IMR-90 (cell line): Measurements from ENCODE around the gene LRP1B. TPM values are rescaled to one million over a fixed set of nuclear protein-coding genes. Genes with fewer than 3 reads are reported as not detected.

ENCODE experiments used
- ATAC-seq: fragments of 200-7000 bp; cut with Tn5 transposase; 2 replicates; pipeline ENCODE4 v1.9.1; 2020; ENCODE audit warnings: low read depth, mild to moderate bottlenecking, moderate library complexity
- BruUV-seq: library from RNA; stranded (reverse); fragments of 400-500 nt; replicated peaks from 2 replicates; lab custom pipeline; 2021; lab: Mats Ljungman, UMichigan
- CTCF ChIA-PET: fragments of 300-600 bp; formaldehyde crosslinking; extraction: SDS; loops from one replicate; lab custom pipeline; 2021; ENCODE audit warnings: antibody characterized with exemption; lab: Yijun Ruan, JAX
- POLR2A ChIA-PET: fragments of 300-600 bp; sonication (Branson Sonifier 250); formaldehyde crosslinking; loops from one replicate; lab custom pipeline; 2022; ENCODE audit warnings: antibody characterized with exemption; ENCODE audit not compliant: unreplicated experiment; lab: Charles Lee
- DNase-seq: peaks from one replicate; pipeline ENCODE4 v3.0.0; 2013
- H2AFZ ChIP-seq: replicated peaks from 2 replicates; pipeline ENCODE3; 2013; ENCODE audit warnings: low read length, mild to moderate bottlenecking; ENCODE audit not compliant: poor library complexity
- H2AK5ac ChIP-seq: 2 replicates; pipeline ENCODE4 v1.6.1; 2013; ENCODE audit warnings: low read depth, low read length, inconsistent platforms
- H2AK9ac ChIP-seq: replicated peaks from 2 replicates; pipeline ENCODE3; 2013; ENCODE audit warnings: mild to moderate bottlenecking, low read depth, low read length, moderate library complexity; ENCODE audit not compliant: poor library complexity
- H2BK120ac ChIP-seq: 2 replicates; pipeline ENCODE4 v1.6.1; 2013; ENCODE audit warnings: low read depth, low read length, inconsistent platforms
- H2BK15ac ChIP-seq: 3 replicates; pipeline ENCODE4 v1.6.1; 2013; ENCODE audit warnings: low read depth, low read length, inconsistent platforms
- H2BK20ac ChIP-seq: 2 replicates; pipeline ENCODE4 v1.6.1; 2013; ENCODE audit warnings: low read depth, mild to moderate bottlenecking, inconsistent platforms, low read length, moderate library complexity
- H2BK5ac ChIP-seq: 2 replicates; pipeline ENCODE4 v1.6.1; 2013; ENCODE audit warnings: mild to moderate bottlenecking, low read depth, low read length, inconsistent platforms; ENCODE audit not compliant: poor library complexity, severe bottlenecking
- H3K14ac ChIP-seq: replicated peaks from 2 replicates; pipeline ENCODE4 v1.6.1; 2013; ENCODE audit warnings: low read depth, low read length, inconsistent platforms
- H3K18ac ChIP-seq: 2 replicates; pipeline ENCODE4 v1.6.1; 2013; ENCODE audit warnings: low read depth, low read length, control low read depth
- H3K23ac ChIP-seq: 2 replicates; pipeline ENCODE4 v1.6.1; 2013; ENCODE audit warnings: low read depth, low read length, inconsistent platforms
- H3K27ac ChIP-seq: 2 replicates; pipeline ENCODE4 v1.5.1; 2013; ENCODE audit warnings: mild to moderate bottlenecking, control low read depth, low read length; ENCODE audit not compliant: insufficient read depth
- H3K27me3 ChIP-seq: 2 replicates; pipeline ENCODE4 v1.6.1; 2013; ENCODE audit warnings: low read length; ENCODE audit not compliant: control insufficient read depth, insufficient read depth
- H3K36me3 ChIP-seq: 2 replicates; pipeline ENCODE4 v1.6.1; 2013; ENCODE audit warnings: low read length, mixed read lengths; ENCODE audit not compliant: control insufficient read depth, insufficient read depth
- H3K4ac ChIP-seq: 2 replicates; pipeline ENCODE4 v1.6.1; 2013; ENCODE audit warnings: low read depth, low read length, inconsistent platforms
- H3K4me1 ChIP-seq: 2 replicates; pipeline ENCODE4 v1.6.1; 2013; ENCODE audit warnings: low read length, mixed read lengths; ENCODE audit not compliant: control insufficient read depth, insufficient read depth
- H3K4me2 ChIP-seq: 2 replicates; pipeline ENCODE4 v1.6.1; 2013; ENCODE audit warnings: low read depth, mild to moderate bottlenecking, control low read depth, low read length, moderate library complexity
- H3K4me3 ChIP-seq: 2 replicates; pipeline ENCODE4 v1.5.1; 2013; ENCODE audit warnings: low read depth, mild to moderate bottlenecking, control low read depth, low read length, moderate library complexity; ENCODE audit not compliant: insufficient read depth
- H3K56ac ChIP-seq: 2 replicates; pipeline ENCODE4 v1.6.1; 2013; ENCODE audit warnings: low read length, inconsistent platforms; ENCODE audit not compliant: insufficient read depth; ENCODE audit errors: extremely low read depth
- H3K79me1 ChIP-seq, 2 experiments: 2 replicates each; pipeline ENCODE4 v1.6.1; 2013; ENCODE audit warnings: low read length in 2 of 2, inconsistent platforms in 1 of 2, low read depth in 1 of 2
- H3K9ac ChIP-seq: 2 replicates; pipeline ENCODE4 v1.6.1; 2013; ENCODE audit warnings: low read depth, low read length, control low read depth
- H3K9me1 ChIP-seq: 2 replicates; pipeline ENCODE4 v1.6.1; 2013; ENCODE audit warnings: low read length, inconsistent platforms; ENCODE audit not compliant: insufficient read depth
- H3K9me3 ChIP-seq: 2 replicates; pipeline ENCODE4 v1.6.1; 2013; ENCODE audit warnings: low read length; ENCODE audit not compliant: control insufficient read depth, insufficient read depth
- H4K20me1 ChIP-seq: 2 replicates; pipeline ENCODE4 v1.6.1; 2013; ENCODE audit warnings: low read length, inconsistent platforms; ENCODE audit not compliant: insufficient read depth
- H4K5ac ChIP-seq: 2 replicates; pipeline ENCODE4 v1.6.1; 2013; ENCODE audit warnings: mild to moderate bottlenecking, low read depth, low read length, control low read depth
- H4K8ac ChIP-seq, 2 experiments: 2 replicates each; pipeline ENCODE4 v1.6.1; 2013; ENCODE audit warnings: low read depth in 2 of 2, low read length in 2 of 2, control low read depth in 1 of 2, inconsistent platforms in 1 of 2
- H4K91ac ChIP-seq: 2 replicates; pipeline ENCODE4 v1.6.1; 2013; ENCODE audit warnings: low read depth, low read length, inconsistent platforms; ENCODE audit not compliant: insufficient read depth
- CHD1 ChIP-seq: IDR thresholded peaks from 2 replicates; pipeline ENCODE4 v1.6.1; 2012; ENCODE audit warnings: low read depth, low read length, improper control_type of control experiment
- MXI1 ChIP-seq: IDR thresholded peaks from 2 replicates; pipeline ENCODE4 v1.6.1; 2012; ENCODE audit warnings: low read depth, mild to moderate bottlenecking, low read length, moderate library complexity, borderline replicate concordance
- RCOR1 ChIP-seq: IDR thresholded peaks from 2 replicates; pipeline ENCODE4 v1.6.1; 2012; ENCODE audit warnings: mild to moderate bottlenecking, low read length, improper control_type of control experiment; ENCODE audit not compliant: insufficient replicate concordance
- RFX5 ChIP-seq: IDR thresholded peaks from 2 replicates; pipeline ENCODE4 v1.8.0; 2012; ENCODE audit warnings: low read depth, mild to moderate bottlenecking, low read length, moderate library complexity
- USF2 ChIP-seq: fragments of 150-350 bp; IDR thresholded peaks from 2 replicates; pipeline ENCODE4 v1.6.1; 2017; ENCODE audit warnings: mild to moderate bottlenecking, antibody characterized with exemption, low read length, low read depth
- dilution Hi-C: fragments of 300-500 bp; cut with HindIII; formaldehyde crosslinking; loops from one replicate; pipeline ENCODE4 v1.14.3; 2018; ENCODE audit warnings: low sequenced_read_pairs; ENCODE audit not compliant: unreplicated experiment
- in situ Hi-C: fragments of 300-500 bp; cut with MboI; formaldehyde crosslinking; loops from 3 replicates; pipeline ENCODE4 v1.14.3; 2019; ENCODE audit warnings: low sequenced_read_pairs, inconsistent platforms, mixed read lengths
- intact Hi-C: fragments of 100-400 bp; cut with micrococcal nuclease; formaldehyde crosslinking; loops from 2 replicates; pipeline ENCODE4 v1.10.0; 2022
- polyA plus RNA-seq, 3 experiments: library from polyadenylated mRNA; depleted of rRNA; stranded (reverse); fragments of >200 nt; gene quantifications; 2 replicates each; pipeline ENCODE4 v1.2.3, GENCODE V29; 2012; ENCODE audit warnings: low replicate concordance in 1 of 3
- total RNA-seq: library from RNA; depleted of rRNA; stranded (reverse); fragments of >200 nt; gene quantifications from 2 replicates; pipeline ENCODE4 v1.2.3, GENCODE V29; 2012

Gene LRP1B
- total and polyA plus RNA-seq, 2 of the 4 experiments (the other 2 are of a cell fraction), result under 0.01 to 0.02 TPM

GRCh38 chr2:141311430-141311829, 819.4 kb downstream of the LRP1B start:
- ATAC-seq (no peak), DNase-seq (no peak)
- Histone ChIP-seq H2AK9ac (no peak overlapping the region), H3K14ac (no peak overlapping the region), H3K79me1 (no peaks in the 10 kb centered on the region), H4K20me1 (no peaks in the 10 kb centered on the region), H3K18ac (no peak overlapping the region), H3K4me3 (no peak overlapping the region), H3K9me3 (no peaks in the 10 kb centered on the region), H2BK5ac (no peak overlapping the region), H3K56ac (no peak overlapping the region), H4K8ac (no peak overlapping the region), H2AFZ (no peak overlapping the region), H3K9ac (no peak overlapping the region), H3K36me3 (no peaks in the 10 kb centered on the region), H3K4me1 (no peaks in the 10 kb centered on the region), H2BK20ac (no peak overlapping the region), H2BK120ac (no peak overlapping the region), H3K9me1 (no peaks in the 10 kb centered on the region), H3K27me3 (no peaks in the 10 kb centered on the region), H2AK5ac (no peak overlapping the region), H2BK15ac (no peak overlapping the region), H3K23ac (no peak overlapping the region), H4K91ac (no peak overlapping the region), H3K4me2 (no peak overlapping the region), H3K4ac (no peak overlapping the region), H3K27ac (no peak overlapping the region), H4K5ac (no peak overlapping the region)
- no peak for TF ChIP-seq MXI1
- no peak for TF ChIP-seq CHD1
- TF ChIP-seq USF2, result no peak
- no peak for TF ChIP-seq RCOR1
- TF ChIP-seq RFX5, result no peak
- ChIA-PET POLR2A (no interaction called here), CTCF (no interaction called here)
- intact Hi-C loops (no loop called here), dilution Hi-C loops (no loop called here), in situ Hi-C loops (no loop called here)
- BruUV-seq, result no TSS peak
